ENCODE measurements around the gene EHF.

The EHF gene

GRCh38 chr11:34642873-34643272 is 22.0 kb downstream of the EHF start:
- H3K4me3 ChIP-seq (ENCODE audit: low read depth, low read length): no peak overlapping the region
- TF ChIP-seq CTCF (IDR thresholded peaks at IDR 0.05; ENCODE audit: low read depth, low read length, missing control alignments): no peak
- in situ Hi-C loops (cut with HindIII; ENCODE audit: low sequenced_read_pairs): no loop called here
- no peak for DNase-seq (ENCODE audit: low read depth)

- H3K4me3 ChIP-seq (ENCODE audit: low read depth, low read length): no peak overlapping the region
- in situ Hi-C loops (cut with HindIII; ENCODE audit: low sequenced_read_pairs): no loop called here
- TF ChIP-seq CTCF (IDR thresholded peaks at IDR 0.05; ENCODE audit: low read depth, low read length, missing control alignments): no peak
- DNase-seq (ENCODE audit: low read depth): no peak
Measured at GRCh38 chr11:34643311-34643710, 22.4 kb downstream of the EHF start.

- in situ Hi-C loops (cut with HindIII; ENCODE audit: low sequenced_read_pairs): no loop called here
- no peak overlapping the region for H3K4me3 ChIP-seq (ENCODE audit: low read depth, low read length)
Measured at GRCh38 chr11:34643846-34644245, 23.0 kb downstream of the EHF start.

GRCh38 chr11:34644669-34645406 is 23.9 kb downstream of the EHF start:
- in situ Hi-C loops (cut with HindIII; ENCODE audit: low sequenced_read_pairs): no loop called here
- no peak for TF ChIP-seq CTCF (IDR thresholded peaks at IDR 0.05; ENCODE audit: low read depth, low read length, missing control alignments)

More at GRCh38 chr11:34643846-34644245, 23.0 kb downstream of the EHF start:
- no peak for DNase-seq (ENCODE audit: low read depth)
- TF ChIP-seq CTCF (IDR thresholded peaks at IDR 0.05; ENCODE audit: low read depth, low read length, missing control alignments): no peak

GRCh38 chr11:34646431-34646830 is 25.5 kb downstream of the EHF start:
- DNase-seq (ENCODE audit: low read depth): no peak
- H3K4me3 ChIP-seq (ENCODE audit: low read depth, low read length): no peak overlapping the region
- TF ChIP-seq CTCF (IDR thresholded peaks at IDR 0.05; ENCODE audit: low read depth, low read length, missing control alignments): no peak
- in situ Hi-C loops (cut with HindIII; ENCODE audit: low sequenced_read_pairs): no loop called here

More at GRCh38 chr11:34644669-34645406, 23.9 kb downstream of the EHF start:
- peak; percentile 44 for DNase-seq (ENCODE audit: low read depth)
- H3K4me3 ChIP-seq (ENCODE audit: low read depth, low read length): no peak overlapping the region

- in situ Hi-C loops (cut with HindIII; ENCODE audit: low sequenced_read_pairs): no loop called here
- DNase-seq (ENCODE audit: low read depth): no peak
- H3K4me3 ChIP-seq (ENCODE audit: low read depth, low read length): no peak overlapping the region
- no peak for TF ChIP-seq CTCF (IDR thresholded peaks at IDR 0.05; ENCODE audit: low read depth, low read length, missing control alignments)
Measured at GRCh38 chr11:34647131-34647530, 26.2 kb downstream of the EHF start.

All from astrocyte of the cerebellum (primary cell).